Measurements from ENCODE around the gene ARRB2. TPM values are rescaled to one million over a fixed set of nuclear protein-coding genes. Genes with fewer than 3 reads are reported as not detected.
"Not testable (repeated sequence)": the region's sequence is repeated elsewhere in the genome, so short reads cannot be mapped to it uniquely, and the experiment has no call there.

ARRB2 gene
- total and polyA plus RNA-seq, 12 donors = 10.8 to 53.5 (median 17.2) TPM

- WGBS, 2 donors = 87 to 94% methylated on average over 2 of the region's 2 CpGs
- no peak overlapping the region for H3K4me3 ChIP-seq
- H3K9me3 ChIP-seq = no peaks in the 10 kb centered on the region
- H3K27me3 ChIP-seq = no peaks in the 10 kb centered on the region
- intact Hi-C loops (cut with DNase I) = no loop called here
- TF ChIP-seq CTCF (IDR thresholded peaks at IDR 0.05) = no peak
- DNase-seq (no peak), ATAC-seq (no peak)
- no peak overlapping the region for H3K27ac ChIP-seq
- peaks cover 0 to 66% (median 6%) of the 10 kb centered on the region in 9 donors for H3K36me3 ChIP-seq
- peaks cover 0 to under 1% (median 0%) of the 10 kb centered on the region in 9 donors for H3K4me1 ChIP-seq
These were observed 19.7 kb upstream of the ARRB2 start for GRCh38 chr17:4690745-4691144.

GRCh38 chr17:4691686-4692085 is 18.7 kb upstream of the ARRB2 start:
- intact Hi-C loops (cut with DNase I) = no loop called here
- ATAC-seq (no peak), DNase-seq (no peak)
- Histone ChIP-seq H3K27ac (no peak overlapping the region), H3K9me3 (no peaks in the 10 kb centered on the region), H3K27me3 (no peaks in the 10 kb centered on the region), H3K36me3 (peaks cover 0 to 68% (median 6%) of the 10 kb centered on the region in 9 donors), H3K4me3 (no peak overlapping the region), H3K4me1 (peaks cover 0 to 10% (median 0%) of the 10 kb centered on the region in 9 donors)
- TF ChIP-seq CTCF (IDR thresholded peaks at IDR 0.05) = no peak
- 86% methylated on average over 8 of the region's 8 CpGs for WGBS, 2 donors

- WGBS, 2 donors = 86 to 93% methylated on average over 9 of the region's 9 CpGs
- Histone ChIP-seq H3K9me3 (no peaks in the 10 kb centered on the region), H3K27me3 (no peaks in the 10 kb centered on the region), H3K4me3 (no peak overlapping the region), H3K4me1 (peaks cover 0 to 11% (median 0%) of the 10 kb centered on the region in 9 donors), H3K36me3 (peaks cover 0 to 64% (median 6%) of the 10 kb centered on the region in 9 donors), H3K27ac (no peak overlapping the region)
- ATAC-seq = no peak
- no peak for DNase-seq
- intact Hi-C loops (cut with DNase I) = no loop called here
- no peak for TF ChIP-seq CTCF (IDR thresholded peaks at IDR 0.05)
These were observed 17.0 kb upstream of the ARRB2 start for GRCh38 chr17:4693416-4693815.

- TF ChIP-seq CTCF (IDR thresholded peaks at IDR 0.05) = no peak
- H3K27ac ChIP-seq = peak overlapping the region in 1 of 10 donors; percentile 57
- no peak overlapping the region for H3K4me3 ChIP-seq
- H3K9me3 ChIP-seq = no peaks in the 10 kb centered on the region
- no peak for DNase-seq
- WGBS, 2 donors = 69 to 85% methylated on average over 6 of the region's 6 CpGs
- no peak for ATAC-seq
- peaks cover 0 to 34% (median 0%) of the 10 kb centered on the region in 9 donors for H3K36me3 ChIP-seq
- H3K4me1 ChIP-seq = peaks cover 0 to 11% (median 0%) of the 10 kb centered on the region in 9 donors
- H3K27me3 ChIP-seq = no peaks in the 10 kb centered on the region
- intact Hi-C loops (cut with DNase I) = no loop called here
These were observed 14.0 kb upstream of the ARRB2 start for GRCh38 chr17:4696437-4696805.

GRCh38 chr17:4699401-4700056 is 10.9 kb upstream of the ARRB2 start:
- H3K9me3 ChIP-seq, ATAC-seq, H3K4me3 ChIP-seq, H3K27me3 ChIP-seq, H3K27ac ChIP-seq, DNase-seq: not testable (repeated sequence)
- peaks cover 0 to 20% (median 0%) of the 10 kb centered on the region in 9 donors for H3K36me3 ChIP-seq
- 86 to 93% methylated on average over 13 of the region's 13 CpGs for WGBS, 2 donors
- peaks cover 0 to 30% (median 10%) of the 10 kb centered on the region in 9 donors for H3K4me1 ChIP-seq
- intact Hi-C loops (cut with DNase I) = loop anchor here in 1 of 10 donors (10.0 kb wide), 1 partner anchor 195 kb away; the partner anchor contains the start of gene C17orf107
